SH-SY5Y (cell line): ENCODE data around the gene MAST4.

Source experiments
- GATA2 ChIP-seq: IDR thresholded peaks from 2 replicates; pipeline ENCODE4 v1.6.1; 2011; ENCODE audit warnings: mild to moderate bottlenecking, low read depth, low read length
- GATA3 ChIP-seq: IDR thresholded peaks from 2 replicates; pipeline ENCODE4 v1.6.1; 2011; ENCODE audit warnings: low read depth, mild to moderate bottlenecking, low read length, moderate library complexity

GRCh38 chr5:66724349-66725139 is 128.4 kb downstream of the MAST4 start:
- no peak for TF ChIP-seq GATA2
- TF ChIP-seq GATA3, result no peak
